ENCODE measurements around the gene NKX6-2.

DNA sequence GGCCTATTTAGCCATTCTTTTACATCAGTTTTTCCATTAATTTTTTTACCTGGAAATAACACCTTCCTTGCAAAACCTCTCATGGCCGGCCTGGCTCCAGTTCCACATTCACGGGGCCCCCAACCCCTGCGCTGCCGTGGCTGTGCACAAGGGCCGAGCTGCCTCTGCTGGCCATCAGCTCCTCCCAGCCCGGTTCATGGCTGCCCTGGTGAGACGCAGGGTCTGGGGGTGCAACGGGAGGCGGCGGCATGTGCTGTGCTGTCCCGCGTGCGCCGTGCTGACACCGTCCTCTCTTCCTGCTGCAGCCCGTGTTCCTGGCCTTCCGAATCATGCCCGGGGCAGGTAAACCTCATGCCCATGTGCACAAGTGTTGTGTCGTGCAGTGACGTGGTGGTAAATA is 4.4 kb downstream of the NKX6-2 start:
- TF ChIP-seq CTCF (IDR thresholded peaks at IDR 0.05) (no peak), POLR2A (IDR thresholded peaks at IDR 0.05) (no peak), EP300 (IDR thresholded peaks at IDR 0.05; ENCODE audit: low read depth) (no peak), POLR2AphosphoS5 (IDR thresholded peaks at IDR 0.05) (no peak)
